Esophagus muscularis mucosa (tissue), 4 donors: ENCODE data around the gene TSTD2. TPM values are rescaled to one million over a fixed set of nuclear protein-coding genes. Genes with fewer than 3 reads are reported as not detected.

ENCODE experiments used
- DNase-seq: peaks from one replicate; pipeline ENCODE4 v3.0.0-alpha.2; 2017; ENCODE audit errors: extremely low spot score
- H3K27ac ChIP-seq, 4 donors: fragments of 200-600 bp; sonication (generic); replicated peaks in 1 of 4; 1 replicate in 3 of 4; 2 replicates in 1 of 4; pipeline ENCODE4 v1.5.1; 2016 to 2019; ENCODE audit warnings: mild to moderate bottlenecking in 1 of 4
- H3K27me3 ChIP-seq, 4 donors: fragments of 200-600 bp; sonication (generic); one replicate each; pipeline versions ENCODE4 v1.5.1 to v1.6.0; 2016 to 2019
- H3K36me3 ChIP-seq, 4 donors: fragments of 200-600 bp; sonication (generic); one replicate each; pipeline ENCODE4 v1.5.1; 2016 to 2019
- H3K4me1 ChIP-seq, 4 donors: fragments of 200-600 bp; sonication (generic); one replicate each; pipeline ENCODE4 v1.5.1; 2016 to 2019
- H3K4me3 ChIP-seq, 4 donors: fragments of 200-600 bp; sonication (generic); 1 replicate in 2 of 4; 2 replicates in 2 of 4; pipeline ENCODE4 v1.5.1; 2016 to 2019; ENCODE audit warnings: mild to moderate bottlenecking in 4 of 4, moderate library complexity in 1 of 4
- H3K9me3 ChIP-seq, 4 donors: fragments of 200-600 bp; sonication (generic); 1 replicate in 3 of 4; 2 replicates in 1 of 4; pipeline ENCODE4 v1.5.1; 2016 to 2019
- EP300 ChIP-seq: sonication (generic); formaldehyde crosslinking; IDR thresholded peaks from one replicate; pipeline ENCODE4 v1.6.1; 2017; ENCODE audit warnings: antibody characterized with exemption
- POLR2A ChIP-seq: fragments of 450-650 bp; IDR thresholded peaks from one replicate; pipeline ENCODE4 v1.6.1; 2017; ENCODE audit warnings: antibody characterized with exemption, moderate library complexity, mild to moderate bottlenecking, low read depth
- POLR2AphosphoS5 ChIP-seq, 2 donors: sonication (generic); formaldehyde crosslinking; IDR thresholded peaks; one replicate each; pipeline ENCODE4 v1.6.1; 2017; ENCODE audit warnings: antibody characterized with exemption in 2 of 2
- WGBS: methylation state at CpG from one replicate; pipeline ENCODE4 v1.1.5; 2018; 5-methylcytosine and 5-hydroxymethylcytosine counted together
- intact Hi-C: fragments of 100-400 bp; cut with DNase I; formaldehyde crosslinking; loops from one replicate; pipeline ENCODE4 v1.15.1; 2023
- total RNA-seq, 4 donors: library from RNA; depleted of rRNA; stranded (reverse); fragments of >200 nt; gene quantifications; one replicate each; pipeline versions ENCODE4 v1.1.0 to v1.2.1, GENCODE V29; 2016
- TF ChIP-seq, protein P1 (sequence below), 3 experiments: fragments of 200-600 bp in 2 of 3; fragments of 450-650 bp in 1 of 3; sonication (generic) in 2 of 3; IDR thresholded peaks; one replicate each; pipeline ENCODE4 v1.5.1; 2017 to 2019; ENCODE audit warnings: antibody characterized with exemption in 3 of 3, mild to moderate bottlenecking in 2 of 3, moderate library complexity in 1 of 3

Gene TSTD2
- total RNA-seq, 4 donors from 2014 or later, result 22.9 to 25.3 (median 23.5) TPM

GRCh38 chr9:97556721-97557605 is 76.2 kb downstream of the TSTD2 start:
- Histone ChIP-seq H3K4me1 (peaks cover 60 to 81% (median 66%) of the 10 kb centered on the region in 4 donors), H3K4me3 (peak overlapping the region in 1 of 4 donors; percentile 2), H3K36me3 (peaks cover 9 to 43% (median 22%) of the 10 kb centered on the region in 4 donors), H3K27me3 (no peaks in the 10 kb centered on the region), H3K9me3 (no peaks in the 10 kb centered on the region), H3K27ac (peak overlapping the region; percentile 89 to 93 (median 90))
- no peak for DNase-seq
- WGBS, result 75% methylated on average over 15 of the region's 15 CpGs
- TF ChIP-seq POLR2A, result no peak
- TF ChIP-seq EP300, result no peak
- TF ChIP-seq, protein P1, sequence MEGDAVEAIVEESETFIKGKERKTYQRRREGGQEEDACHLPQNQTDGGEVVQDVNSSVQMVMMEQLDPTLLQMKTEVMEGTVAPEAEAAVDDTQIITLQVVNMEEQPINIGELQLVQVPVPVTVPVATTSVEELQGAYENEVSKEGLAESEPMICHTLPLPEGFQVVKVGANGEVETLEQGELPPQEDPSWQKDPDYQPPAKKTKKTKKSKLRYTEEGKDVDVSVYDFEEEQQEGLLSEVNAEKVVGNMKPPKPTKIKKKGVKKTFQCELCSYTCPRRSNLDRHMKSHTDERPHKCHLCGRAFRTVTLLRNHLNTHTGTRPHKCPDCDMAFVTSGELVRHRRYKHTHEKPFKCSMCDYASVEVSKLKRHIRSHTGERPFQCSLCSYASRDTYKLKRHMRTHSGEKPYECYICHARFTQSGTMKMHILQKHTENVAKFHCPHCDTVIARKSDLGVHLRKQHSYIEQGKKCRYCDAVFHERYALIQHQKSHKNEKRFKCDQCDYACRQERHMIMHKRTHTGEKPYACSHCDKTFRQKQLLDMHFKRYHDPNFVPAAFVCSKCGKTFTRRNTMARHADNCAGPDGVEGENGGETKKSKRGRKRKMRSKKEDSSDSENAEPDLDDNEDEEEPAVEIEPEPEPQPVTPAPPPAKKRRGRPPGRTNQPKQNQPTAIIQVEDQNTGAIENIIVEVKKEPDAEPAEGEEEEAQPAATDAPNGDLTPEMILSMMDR (IDR thresholded peaks at IDR 0.05), result no peak
- TF ChIP-seq POLR2AphosphoS5 (IDR thresholded peaks at IDR 0.05), result no peak
- intact Hi-C loops, result no loop called here

GRCh38 chr9:97556036-97556720 is 77.0 kb downstream of the TSTD2 start:
- intact Hi-C loops, result no loop called here
- no peak for DNase-seq
- Histone ChIP-seq H3K27ac (peak overlapping the region; percentile 89 to 93 (median 90)), H3K27me3 (no peaks in the 10 kb centered on the region), H3K4me1 (peaks cover 56 to 74% (median 59%) of the 10 kb centered on the region in 4 donors), H3K9me3 (no peaks in the 10 kb centered on the region), H3K4me3 (no peak overlapping the region), H3K36me3 (peaks cover 9 to 36% (median 22%) of the 10 kb centered on the region in 4 donors)
- 83% methylated on average over 10 of the region's 10 CpGs for WGBS
- TF ChIP-seq, protein P1 (IDR thresholded peaks at IDR 0.05), result no peak
- TF ChIP-seq EP300 (no peak), POLR2A (no peak), POLR2AphosphoS5 (IDR thresholded peaks at IDR 0.05) (no peak)

GRCh38 chr9:97555164-97555563 is 78.0 kb downstream of the TSTD2 start:
- H3K27ac ChIP-seq, result peak overlapping the region; percentile 89 to 93 (median 90)
- WGBS, result 76% methylated on average over 11 of the region's 15 CpGs
- no peaks in the 10 kb centered on the region for H3K27me3 ChIP-seq
- peaks cover 49 to 64% (median 52%) of the 10 kb centered on the region in 4 donors for H3K4me1 ChIP-seq
- H3K9me3 ChIP-seq, result no peaks in the 10 kb centered on the region
- peaks cover 9 to 33% (median 21%) of the 10 kb centered on the region in 4 donors for H3K36me3 ChIP-seq
- no peak for DNase-seq
- TF ChIP-seq EP300 (no peak), POLR2A (no peak), POLR2AphosphoS5 (IDR thresholded peaks at IDR 0.05) (no peak)
- TF ChIP-seq, protein P1 (IDR thresholded peaks at IDR 0.05), result no peak
- H3K4me3 ChIP-seq, result no peak overlapping the region
- intact Hi-C loops, result no loop called here

DNA sequence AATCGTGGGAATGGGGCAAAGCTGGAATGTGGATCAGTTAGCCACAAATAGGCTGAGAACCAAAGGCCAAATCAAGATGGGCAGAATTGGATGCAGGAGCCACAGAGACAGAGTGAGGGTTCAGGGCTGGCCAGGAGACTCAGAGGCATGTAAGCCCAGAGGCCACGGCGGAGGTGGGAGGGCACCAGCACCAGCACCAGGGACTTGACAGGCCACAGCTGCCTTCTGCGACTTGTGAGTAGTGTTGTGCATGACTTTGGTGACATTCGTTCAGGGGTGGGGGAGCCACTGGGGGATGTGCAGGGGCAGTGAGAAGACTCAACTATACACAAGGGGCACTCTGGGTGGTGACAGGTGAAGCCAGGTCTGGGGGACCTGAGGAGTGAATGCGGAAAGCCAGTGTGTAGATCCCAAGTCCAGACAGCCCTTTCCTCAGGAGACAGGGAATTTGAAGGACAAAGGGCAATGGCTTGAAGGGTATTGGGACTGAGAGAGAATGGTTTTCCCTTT is 78.5 kb downstream of the TSTD2 start:
- Histone ChIP-seq H3K4me1 (peaks cover 45 to 58% (median 48%) of the 10 kb centered on the region in 4 donors), H3K4me3 (no peak overlapping the region), H3K9me3 (no peaks in the 10 kb centered on the region), H3K36me3 (peaks cover 9 to 37% (median 23%) of the 10 kb centered on the region in 4 donors), H3K27ac (peak overlapping the region; percentile 60 to 93 (median 90)), H3K27me3 (no peaks in the 10 kb centered on the region)
- intact Hi-C loops, result no loop called here
- TF ChIP-seq EP300 (no peak), POLR2AphosphoS5 (IDR thresholded peaks at IDR 0.05) (no peak), POLR2A (no peak)
- TF ChIP-seq, protein P1 (IDR thresholded peaks at IDR 0.05), result no peak
- 92% methylated on average over 6 of the region's 6 CpGs for WGBS
- DNase-seq, result no peak
